HCT116 (cell line): ENCODE results near the gene CETN1.

Experiments
- EZH2 ChIP-seq: fragments of 200-600 bp; sonication (generic); IDR thresholded peaks from 2 replicates; pipeline ENCODE4 v1.6.1; 2017; ENCODE audit warnings: antibody characterized with exemption, mixed run types
- RAD21 ChIP-seq: IDR thresholded peaks from 2 replicates; pipeline ENCODE4 v1.6.1; 2012; ENCODE audit warnings: low read depth, mild to moderate bottlenecking
- TF ChIP-seq, protein P1 (sequence below): IDR thresholded peaks from 2 replicates; pipeline ENCODE4 v1.6.1; 2012
- TF ChIP-seq, protein P2 (sequence below), 3 experiments: fragments of 200-600 bp in 1 of 3; sonication (generic) in 1 of 3; IDR thresholded peaks in 2 of 3; conservative IDR thresholded peaks in 1 of 3; 2 replicates each; pipeline ENCODE4 v1.5.1; 2012 to 2017; ENCODE audit warnings: low read depth in 2 of 3, low read length in 2 of 3, antibody characterized with exemption in 1 of 3, borderline replicate concordance in 1 of 3, control low read depth in 1 of 3, mild to moderate bottlenecking in 1 of 3, mixed read lengths in 1 of 3, mixed run types in 1 of 3, moderate library complexity in 1 of 3; ENCODE audit not compliant: insufficient read depth in 1 of 3

DNA sequence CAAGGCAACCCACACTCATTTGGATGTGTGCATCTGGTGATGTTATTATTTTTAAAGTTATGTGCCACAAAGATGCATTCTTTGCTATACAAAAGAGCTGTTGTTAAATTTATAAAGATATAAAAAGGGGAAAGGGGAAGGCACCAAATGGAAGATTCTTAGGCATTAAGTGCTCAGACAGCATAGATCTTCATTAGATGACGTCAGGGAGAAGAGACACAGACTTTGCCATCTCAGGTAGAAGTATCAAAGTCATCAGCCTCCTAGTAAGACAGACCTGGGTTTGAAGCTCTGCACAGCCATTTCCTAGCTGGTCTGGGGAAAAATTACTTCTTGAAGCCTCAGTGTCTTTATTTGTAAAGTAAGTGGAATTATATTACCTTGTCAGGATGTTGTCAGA is 15.4 kb downstream of the CETN1 start:
- TF ChIP-seq, protein P1, sequence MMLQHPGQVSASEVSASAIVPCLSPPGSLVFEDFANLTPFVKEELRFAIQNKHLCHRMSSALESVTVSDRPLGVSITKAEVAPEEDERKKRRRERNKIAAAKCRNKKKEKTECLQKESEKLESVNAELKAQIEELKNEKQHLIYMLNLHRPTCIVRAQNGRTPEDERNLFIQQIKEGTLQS, result no peak
- TF ChIP-seq RAD21 (no peak), EZH2 (no peak)
- TF ChIP-seq, protein P2, sequence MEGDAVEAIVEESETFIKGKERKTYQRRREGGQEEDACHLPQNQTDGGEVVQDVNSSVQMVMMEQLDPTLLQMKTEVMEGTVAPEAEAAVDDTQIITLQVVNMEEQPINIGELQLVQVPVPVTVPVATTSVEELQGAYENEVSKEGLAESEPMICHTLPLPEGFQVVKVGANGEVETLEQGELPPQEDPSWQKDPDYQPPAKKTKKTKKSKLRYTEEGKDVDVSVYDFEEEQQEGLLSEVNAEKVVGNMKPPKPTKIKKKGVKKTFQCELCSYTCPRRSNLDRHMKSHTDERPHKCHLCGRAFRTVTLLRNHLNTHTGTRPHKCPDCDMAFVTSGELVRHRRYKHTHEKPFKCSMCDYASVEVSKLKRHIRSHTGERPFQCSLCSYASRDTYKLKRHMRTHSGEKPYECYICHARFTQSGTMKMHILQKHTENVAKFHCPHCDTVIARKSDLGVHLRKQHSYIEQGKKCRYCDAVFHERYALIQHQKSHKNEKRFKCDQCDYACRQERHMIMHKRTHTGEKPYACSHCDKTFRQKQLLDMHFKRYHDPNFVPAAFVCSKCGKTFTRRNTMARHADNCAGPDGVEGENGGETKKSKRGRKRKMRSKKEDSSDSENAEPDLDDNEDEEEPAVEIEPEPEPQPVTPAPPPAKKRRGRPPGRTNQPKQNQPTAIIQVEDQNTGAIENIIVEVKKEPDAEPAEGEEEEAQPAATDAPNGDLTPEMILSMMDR (IDR thresholded peaks at IDR 0.05 in 2 of 3, conservative IDR thresholded peaks at IDR 0.05 in 1 of 3; ENCODE audit: borderline replicate concordance in 1 of 3, insufficient read depth in 1 of 3, low read depth in 2 of 3, low read length in 2 of 3), result no peak
